AG04449 (cell line): ENCODE results near the gene GRIA4.

Experiments
- CTCF ChIA-PET: fragments of 350-600 bp; formaldehyde crosslinking; extraction: SDS; loops from one replicate; lab custom pipeline; 2021; ENCODE audit warnings: antibody characterized with exemption; lab: Yijun Ruan, JAX
- POLR2A ChIA-PET: fragments of 400-600, 350-600 bp; formaldehyde crosslinking; extraction: SDS; loops from one replicate; lab custom pipeline; 2020; ENCODE audit warnings: antibody characterized with exemption, inconsistent platforms; lab: Yijun Ruan, JAX
- DNase-seq: peaks from one replicate; pipeline ENCODE4 v3.0.0-alpha.2; 2010; ENCODE audit warnings: low read depth, low spot score
- H3K4me3 ChIP-seq: 2 replicates; pipeline ENCODE4 v1.5.1; 2011; ENCODE audit warnings: low read depth, mild to moderate bottlenecking, control low read depth, low read length
- CTCF ChIP-seq: IDR thresholded peaks from one replicate; pipeline ENCODE4 v1.5.1; 2011; ENCODE audit warnings: mild to moderate bottlenecking, moderate library complexity, low read length, control low read depth, inconsistent platforms; ENCODE audit not compliant: insufficient read depth; ENCODE audit errors: missing control alignments

The GRIA4 gene

GRCh38 chr11:105713696-105714095 is 103.8 kb downstream of the GRIA4 start:
- no peak for TF ChIP-seq CTCF
- POLR2A ChIA-PET = no interaction called here
- no peak overlapping the region for H3K4me3 ChIP-seq
- DNase-seq = no peak
- CTCF ChIA-PET = no interaction called here

- ChIA-PET POLR2A (no interaction called here), CTCF (no interaction called here)
- DNase-seq = no peak
- no peak overlapping the region for H3K4me3 ChIP-seq
- no peak for TF ChIP-seq CTCF
Observed at GRCh38 chr11:105718641-105719040, 108.8 kb downstream of the GRIA4 start.

GRCh38 chr11:105719073-105719822 is 109.4 kb downstream of the GRIA4 start:
- H3K4me3 ChIP-seq = no peak overlapping the region
- TF ChIP-seq CTCF = no peak
- POLR2A ChIA-PET = no interaction called here
- CTCF ChIA-PET = no interaction called here
- peak; percentile 9 for DNase-seq

GRCh38 chr11:105720096-105720495 is 110.2 kb downstream of the GRIA4 start:
- no peak for DNase-seq
- no peak overlapping the region for H3K4me3 ChIP-seq
- CTCF ChIA-PET = no interaction called here
- POLR2A ChIA-PET = no interaction called here
- TF ChIP-seq CTCF = no peak

- no peak for TF ChIP-seq CTCF
Observed at GRCh38 chr11:105723269-105723668, 113.4 kb downstream of the GRIA4 start.

GRCh38 chr11:105732611-105733010 is 122.7 kb downstream of the GRIA4 start:
- no peak for DNase-seq
- ChIA-PET POLR2A (no interaction called here), CTCF (no interaction called here)
- no peak overlapping the region for H3K4me3 ChIP-seq
- TF ChIP-seq CTCF = no peak

More at GRCh38 chr11:105723269-105723668, 113.4 kb downstream of the GRIA4 start:
- DNase-seq = no peak
- ChIA-PET CTCF (no interaction called here), POLR2A (no interaction called here)
- H3K4me3 ChIP-seq = no peak overlapping the region
